ENCODE measurements around the gene STK32B. TPM values are rescaled to one million over a fixed set of nuclear protein-coding genes. Genes with fewer than 3 reads are reported as not detected.

The STK32B gene
- total and polyA plus RNA-seq, 2 of the 4 experiments (the other 2 are of a cell fraction): 5.5 to 6.3 TPM

DNA sequence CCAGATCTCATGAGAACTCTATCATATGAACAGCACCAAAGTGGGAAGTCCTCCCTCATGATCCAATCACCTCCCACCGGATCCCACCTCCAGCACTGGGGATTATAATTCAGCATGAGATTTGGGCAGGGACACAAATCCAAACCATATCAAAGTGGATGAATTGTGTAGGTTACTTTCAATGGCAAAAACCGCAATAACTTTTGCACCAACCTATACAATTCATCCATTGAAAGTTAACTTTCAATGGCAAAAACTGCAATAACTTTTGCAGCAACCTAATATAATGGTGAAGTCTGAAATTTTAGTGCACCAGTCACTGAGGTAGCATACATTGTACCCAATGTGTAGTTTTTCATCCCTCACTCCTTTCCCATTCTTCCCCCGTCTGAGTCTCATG is 16.6 kb downstream of the STK32B start:
- no CpG with 5 or more reads among the region's 3 CpGs for WGBS, 2 experiments (ENCODE audit: extremely low coverage in 2 of 2, insufficient read length in 1 of 2)

More for the DNA sequence above, 16.6 kb downstream of the STK32B start:
- Histone ChIP-seq H4K91ac (ENCODE audit: insufficient read depth, low read depth, low read length) (no peak overlapping the region), H3K56ac (ENCODE audit: extremely low read depth, insufficient read depth, low read length) (no peak overlapping the region), H3K14ac (replicated peaks; ENCODE audit: low read depth, low read length) (no peak overlapping the region), H3K79me1 (ENCODE audit: low read depth in 1 of 2, low read length in 2 of 2) (peaks cover 6 to 22% of the 10 kb centered on the region in 2 experiments; a peak in 3 of 4 replicates), H2AK9ac (replicated peaks; ENCODE audit: low read depth, low read length, poor library complexity) (no peak overlapping the region), H3K36me3 (ENCODE audit: control insufficient read depth, insufficient read depth, low read length) (no peaks in the 10 kb centered on the region), H3K18ac (ENCODE audit: low read depth, low read length) (no peak overlapping the region), H4K8ac (ENCODE audit: low read depth in 2 of 2, low read length in 2 of 2) (no peak overlapping the region), H2BK15ac (ENCODE audit: low read depth, low read length) (no peak overlapping the region), H3K23ac (ENCODE audit: low read depth, low read length) (no peak overlapping the region), H2BK120ac (ENCODE audit: low read depth, low read length) (no peak overlapping the region), H4K20me1 (ENCODE audit: insufficient read depth, low read length) (peaks cover 6% of the 10 kb centered on the region; the same call in 1 of the 2 replicates), H2AFZ (replicated peaks; ENCODE audit: low read length, poor library complexity) (no peak overlapping the region), H3K9me1 (ENCODE audit: insufficient read depth, low read length) (no peaks in the 10 kb centered on the region; the same call in 1 of the 2 replicates), H3K27me3 (ENCODE audit: control insufficient read depth, insufficient read depth, low read length) (no peaks in the 10 kb centered on the region), H3K4me2 (ENCODE audit: low read depth, low read length) (no peak overlapping the region), H2AK5ac (ENCODE audit: low read depth, low read length) (no peak overlapping the region), H4K5ac (ENCODE audit: low read depth, low read length) (no peak overlapping the region), H3K9ac (ENCODE audit: low read depth, low read length) (no peak overlapping the region), H3K9me3 (ENCODE audit: control insufficient read depth, insufficient read depth, low read length) (no peaks in the 10 kb centered on the region), H3K4ac (ENCODE audit: low read depth, low read length) (no peak overlapping the region), H3K27ac (ENCODE audit: insufficient read depth, low read length) (no peak overlapping the region), H3K4me1 (ENCODE audit: control insufficient read depth, insufficient read depth, low read length) (no peaks in the 10 kb centered on the region), H3K4me3 (ENCODE audit: insufficient read depth, low read depth, low read length) (no peak overlapping the region), H2BK20ac (ENCODE audit: low read depth, low read length) (no peak overlapping the region), H2BK5ac (ENCODE audit: low read depth, low read length, poor library complexity, severe bottlenecking) (no peak overlapping the region)
- TF ChIP-seq CEBPB (IDR thresholded peaks at IDR 0.05; ENCODE audit: low read depth, low read length) (no peak), BHLHE40 (IDR thresholded peaks at IDR 0.05; ENCODE audit: low read depth, low read length) (no peak), SMC3 (IDR thresholded peaks at IDR 0.05; ENCODE audit: low read depth, low read length) (no peak), RFX5 (IDR thresholded peaks at IDR 0.05; ENCODE audit: low read depth, low read length) (no peak), NFE2L2 (IDR thresholded peaks at IDR 0.05; ENCODE audit: low read depth, low read length) (no peak), RAD21 (IDR thresholded peaks at IDR 0.05; ENCODE audit: low read length) (no peak), MAFK (IDR thresholded peaks at IDR 0.05; ENCODE audit: low read depth, low read length) (no peak), FOS (IDR thresholded peaks at IDR 0.05; ENCODE audit: low read depth, low read length) (no peak), RCOR1 (IDR thresholded peaks at IDR 0.05; ENCODE audit: insufficient replicate concordance, low read length) (no peak), POLR2A (IDR thresholded peaks at IDR 0.05; ENCODE audit: low read depth, low read length) (no peak), MXI1 (IDR thresholded peaks at IDR 0.05; ENCODE audit: borderline replicate concordance, low read depth, low read length) (no peak), CHD1 (IDR thresholded peaks at IDR 0.05; ENCODE audit: low read depth, low read length) (no peak), MAZ (IDR thresholded peaks at IDR 0.05; ENCODE audit: borderline replicate concordance, low read depth, low read length) (no peak)
- TF ChIP-seq, protein P1, sequence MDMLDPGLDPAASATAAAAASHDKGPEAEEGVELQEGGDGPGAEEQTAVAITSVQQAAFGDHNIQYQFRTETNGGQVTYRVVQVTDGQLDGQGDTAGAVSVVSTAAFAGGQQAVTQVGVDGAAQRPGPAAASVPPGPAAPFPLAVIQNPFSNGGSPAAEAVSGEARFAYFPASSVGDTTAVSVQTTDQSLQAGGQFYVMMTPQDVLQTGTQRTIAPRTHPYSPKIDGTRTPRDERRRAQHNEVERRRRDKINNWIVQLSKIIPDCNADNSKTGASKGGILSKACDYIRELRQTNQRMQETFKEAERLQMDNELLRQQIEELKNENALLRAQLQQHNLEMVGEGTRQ (IDR thresholded peaks at IDR 0.05; ENCODE audit: low read depth, low read length): no peak
- TF ChIP-seq, protein P2, sequence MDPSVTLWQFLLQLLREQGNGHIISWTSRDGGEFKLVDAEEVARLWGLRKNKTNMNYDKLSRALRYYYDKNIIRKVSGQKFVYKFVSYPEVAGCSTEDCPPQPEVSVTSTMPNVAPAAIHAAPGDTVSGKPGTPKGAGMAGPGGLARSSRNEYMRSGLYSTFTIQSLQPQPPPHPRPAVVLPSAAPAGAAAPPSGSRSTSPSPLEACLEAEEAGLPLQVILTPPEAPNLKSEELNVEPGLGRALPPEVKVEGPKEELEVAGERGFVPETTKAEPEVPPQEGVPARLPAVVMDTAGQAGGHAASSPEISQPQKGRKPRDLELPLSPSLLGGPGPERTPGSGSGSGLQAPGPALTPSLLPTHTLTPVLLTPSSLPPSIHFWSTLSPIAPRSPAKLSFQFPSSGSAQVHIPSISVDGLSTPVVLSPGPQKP (IDR thresholded peaks at IDR 0.05; ENCODE audit: borderline replicate concordance, low read depth, low read length): no peak
- TF ChIP-seq, protein P3, sequence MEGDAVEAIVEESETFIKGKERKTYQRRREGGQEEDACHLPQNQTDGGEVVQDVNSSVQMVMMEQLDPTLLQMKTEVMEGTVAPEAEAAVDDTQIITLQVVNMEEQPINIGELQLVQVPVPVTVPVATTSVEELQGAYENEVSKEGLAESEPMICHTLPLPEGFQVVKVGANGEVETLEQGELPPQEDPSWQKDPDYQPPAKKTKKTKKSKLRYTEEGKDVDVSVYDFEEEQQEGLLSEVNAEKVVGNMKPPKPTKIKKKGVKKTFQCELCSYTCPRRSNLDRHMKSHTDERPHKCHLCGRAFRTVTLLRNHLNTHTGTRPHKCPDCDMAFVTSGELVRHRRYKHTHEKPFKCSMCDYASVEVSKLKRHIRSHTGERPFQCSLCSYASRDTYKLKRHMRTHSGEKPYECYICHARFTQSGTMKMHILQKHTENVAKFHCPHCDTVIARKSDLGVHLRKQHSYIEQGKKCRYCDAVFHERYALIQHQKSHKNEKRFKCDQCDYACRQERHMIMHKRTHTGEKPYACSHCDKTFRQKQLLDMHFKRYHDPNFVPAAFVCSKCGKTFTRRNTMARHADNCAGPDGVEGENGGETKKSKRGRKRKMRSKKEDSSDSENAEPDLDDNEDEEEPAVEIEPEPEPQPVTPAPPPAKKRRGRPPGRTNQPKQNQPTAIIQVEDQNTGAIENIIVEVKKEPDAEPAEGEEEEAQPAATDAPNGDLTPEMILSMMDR (conservative IDR thresholded peaks at IDR 0.05; ENCODE audit: low read depth, low read length): no peak
- in situ Hi-C loops (cut with MboI; ENCODE audit: low sequenced_read_pairs) (no loop called here), intact Hi-C loops (cut with micrococcal nuclease) (no loop called here), dilution Hi-C loops (cut with HindIII; ENCODE audit: low sequenced_read_pairs, unreplicated experiment) (no loop called here)
- DNase-seq: no peak
- CTCF ChIA-PET: no interaction called here
- BruUV-seq (replicated peaks): no TSS peak
- ATAC-seq (ENCODE audit: low read depth): no peak
- POLR2A ChIA-PET (ENCODE audit: unreplicated experiment): no interaction called here
